Stimulated activated CD4-positive, alpha-beta T cell treated with anti-CD3 and anti-CD28 coated beads, Interleukin-12 subunit alpha, Interleukin-12 subunit beta, amount 100 ng/mL, for 48 hours (primary cell): ENCODE measurements around the gene PACSIN1.
"Not testable (repeated sequence)": the region's sequence is repeated elsewhere in the genome, so short reads cannot be mapped to it uniquely, and the experiment has no call there.

Experiments
- DNase-seq, 3 donors: peaks; one replicate each; pipeline ENCODE4 v3.0.0-alpha.2; 2020; ENCODE audit warnings: low read depth in 2 of 3, low spot score in 1 of 3

PACSIN1 gene

DNA sequence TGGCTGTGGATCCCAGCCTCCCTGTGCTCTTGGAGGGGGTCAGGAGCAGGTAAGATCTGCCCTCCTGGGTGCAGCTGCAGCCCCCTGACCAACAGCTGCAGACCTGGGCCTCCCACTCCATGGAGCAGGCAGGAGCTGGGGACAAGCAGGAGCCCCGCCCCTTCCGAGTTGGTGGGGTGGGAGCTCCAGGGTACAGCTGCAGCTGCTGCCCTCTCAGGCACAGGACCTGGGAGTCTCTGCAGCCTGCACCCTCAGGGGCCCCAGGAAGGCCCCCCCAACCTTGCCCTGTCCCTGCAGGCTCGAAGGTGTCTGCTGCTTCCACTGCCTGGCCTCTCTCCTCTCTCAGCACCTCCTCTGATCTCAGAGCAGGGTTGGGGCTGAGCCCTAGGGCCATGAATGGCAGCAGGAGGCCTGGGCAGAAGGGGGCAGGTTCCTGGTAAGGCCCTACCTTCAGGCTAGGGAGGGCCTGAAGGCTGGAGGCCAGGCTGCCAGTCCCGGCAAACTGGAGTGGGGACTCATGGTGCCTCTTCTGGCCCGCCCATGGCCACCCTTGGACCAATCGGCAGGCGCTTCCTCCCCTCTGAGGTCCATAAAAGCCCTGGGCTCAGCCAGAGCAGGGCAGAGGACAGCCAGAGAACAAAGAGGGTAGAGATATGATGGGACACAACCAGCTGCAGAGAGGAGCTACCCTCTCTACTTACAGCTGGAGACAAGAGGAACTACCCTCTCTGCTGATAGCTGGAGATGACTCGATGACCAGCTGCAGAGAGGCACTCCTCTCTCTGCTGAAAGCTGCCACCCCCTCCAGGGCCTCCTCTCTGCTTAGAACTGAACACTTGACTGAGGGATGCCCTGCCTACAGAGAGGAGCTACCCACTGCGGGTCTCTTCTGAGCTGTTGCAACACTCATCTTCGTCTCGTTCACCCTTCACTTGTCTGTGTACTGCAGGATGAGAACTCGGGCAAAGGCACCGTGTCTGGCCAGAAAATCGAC is 7.8 kb upstream of the PACSIN1 start:
- DNase-seq = no peak

DNA sequence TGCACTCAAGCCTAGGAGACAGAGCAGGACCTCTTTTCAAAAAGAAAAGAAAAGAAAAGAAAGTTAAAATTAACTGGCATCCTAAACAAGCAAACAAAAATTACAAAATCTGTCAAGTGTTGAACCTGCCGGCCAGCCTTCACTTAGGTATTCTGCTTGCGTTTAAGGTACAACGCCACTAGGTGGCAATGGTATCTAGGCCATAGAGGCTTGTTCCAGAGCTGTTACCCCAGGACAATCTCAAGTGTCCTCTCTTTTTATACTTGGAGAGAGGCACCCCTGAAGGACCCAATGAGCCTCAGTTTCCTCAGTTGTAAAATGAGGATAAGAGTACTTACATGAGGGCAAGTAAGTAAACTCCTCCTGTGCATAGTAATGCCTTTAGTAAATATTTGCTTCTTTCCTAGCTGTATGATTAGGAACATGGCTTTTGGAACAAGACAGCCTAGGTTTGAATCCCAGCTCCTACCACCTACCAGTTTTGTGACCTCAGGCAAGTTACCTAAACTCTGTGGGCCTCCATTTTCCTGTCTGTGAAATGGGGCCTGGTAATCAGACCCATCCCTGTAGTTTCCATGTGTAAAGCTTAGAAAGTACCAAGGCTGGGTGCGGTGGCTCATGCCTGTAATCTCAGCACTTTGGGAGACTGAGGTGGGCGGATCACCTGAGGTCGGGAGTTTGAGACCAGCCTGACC is 5.8 kb upstream of the PACSIN1 start:
- DNase-seq = peak; percentile 21 to 53 (median 24)

DNA sequence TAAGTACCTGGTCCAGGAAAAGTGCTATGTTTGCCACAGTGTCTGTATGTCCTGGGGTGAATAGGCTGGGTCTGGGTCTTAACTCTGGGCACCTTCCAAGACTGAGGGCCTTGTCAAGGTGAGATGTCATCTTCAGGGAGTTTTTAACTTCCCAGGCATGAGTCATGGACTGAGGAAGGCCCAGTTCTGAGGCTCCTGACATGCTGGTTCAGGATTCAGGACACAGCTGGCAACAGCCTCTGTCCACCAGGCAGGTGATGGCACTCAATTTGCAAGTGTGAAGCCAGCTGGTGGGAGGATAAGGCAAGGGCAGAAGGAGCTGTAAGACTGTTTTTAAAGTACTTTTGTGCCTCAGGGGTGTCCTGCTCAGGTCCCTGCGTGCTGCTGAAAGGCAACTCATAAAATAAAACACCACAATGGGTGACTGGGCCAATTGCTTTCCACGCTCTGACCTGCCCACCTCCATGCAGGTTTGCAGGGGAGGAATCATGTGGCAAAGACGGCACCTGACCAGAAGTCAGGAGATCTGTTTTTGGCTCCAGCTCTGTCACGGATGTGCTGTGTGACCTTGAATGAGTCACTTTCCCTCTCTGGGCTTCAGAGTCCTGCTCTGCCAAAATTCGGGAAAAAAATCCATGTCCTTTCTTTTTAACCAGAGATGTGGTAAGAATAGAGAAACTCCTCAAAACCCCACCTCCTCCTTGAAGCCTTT is 4.9 kb upstream of the PACSIN1 start:
- DNase-seq = no peak

GRCh38 chr6:34462010-34462409 is 3.9 kb upstream of the PACSIN1 start:
- no peak for DNase-seq

DNA sequence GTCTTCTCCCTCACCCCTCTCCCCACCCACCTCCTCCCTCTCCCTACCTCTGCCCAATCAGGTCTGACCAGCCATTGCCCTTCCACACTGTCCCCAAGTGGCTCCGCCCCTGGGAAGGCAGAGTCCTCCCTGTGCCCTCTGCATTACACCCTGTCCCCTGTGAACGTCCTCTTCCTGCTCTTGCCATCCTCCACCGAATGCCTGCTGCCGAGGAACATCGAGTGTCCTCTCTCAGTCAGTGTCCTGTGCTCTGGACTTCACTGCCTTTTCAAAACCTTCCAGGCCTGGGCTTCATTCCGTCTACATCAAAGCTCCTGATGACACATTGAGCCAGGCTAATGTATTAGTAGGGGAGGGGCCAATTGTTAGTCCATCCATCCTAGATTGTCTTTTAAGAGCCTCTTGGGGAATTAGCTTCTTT is 3.3 kb upstream of the PACSIN1 start:
- DNase-seq = no peak

DNA sequence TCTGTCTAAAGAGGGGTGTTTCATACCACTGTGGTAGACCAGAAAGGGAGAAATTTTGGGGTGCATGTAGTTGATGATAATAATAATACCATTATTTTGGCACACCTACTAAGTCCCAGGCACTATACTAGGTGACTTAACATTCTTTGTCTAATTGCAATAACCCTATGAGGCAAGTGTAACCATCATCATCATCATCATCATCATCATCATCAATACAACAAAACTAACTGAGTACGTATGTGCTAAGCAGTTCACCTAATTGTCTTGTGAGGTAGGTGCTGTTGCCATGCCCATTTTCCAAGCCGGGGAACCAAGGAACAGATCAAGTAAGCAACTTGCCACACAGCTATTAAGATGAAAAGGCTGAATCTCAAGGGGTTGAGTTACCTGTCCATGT is 2.6 kb upstream of the PACSIN1 start:
- no peak for DNase-seq

DNA sequence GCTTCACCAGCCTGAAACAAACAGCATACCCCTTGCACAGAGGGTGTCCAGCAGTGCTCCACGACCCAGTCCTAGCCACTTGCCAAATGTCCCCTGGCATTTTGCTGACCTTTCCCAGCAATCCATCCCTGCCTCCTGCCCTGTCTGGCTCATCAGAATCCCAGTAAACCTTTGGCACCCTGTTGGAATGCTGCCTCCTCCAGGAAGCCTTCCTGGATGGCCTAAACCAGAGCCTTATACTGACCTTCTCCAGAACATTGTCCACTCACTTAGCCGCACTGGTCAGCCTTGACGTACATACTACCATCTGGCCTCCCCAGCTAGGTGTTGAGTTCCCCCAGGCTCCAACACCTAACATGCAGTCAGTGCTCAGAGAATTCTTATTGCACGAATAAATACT is 2.0 kb upstream of the PACSIN1 start:
- no peak for DNase-seq

DNA sequence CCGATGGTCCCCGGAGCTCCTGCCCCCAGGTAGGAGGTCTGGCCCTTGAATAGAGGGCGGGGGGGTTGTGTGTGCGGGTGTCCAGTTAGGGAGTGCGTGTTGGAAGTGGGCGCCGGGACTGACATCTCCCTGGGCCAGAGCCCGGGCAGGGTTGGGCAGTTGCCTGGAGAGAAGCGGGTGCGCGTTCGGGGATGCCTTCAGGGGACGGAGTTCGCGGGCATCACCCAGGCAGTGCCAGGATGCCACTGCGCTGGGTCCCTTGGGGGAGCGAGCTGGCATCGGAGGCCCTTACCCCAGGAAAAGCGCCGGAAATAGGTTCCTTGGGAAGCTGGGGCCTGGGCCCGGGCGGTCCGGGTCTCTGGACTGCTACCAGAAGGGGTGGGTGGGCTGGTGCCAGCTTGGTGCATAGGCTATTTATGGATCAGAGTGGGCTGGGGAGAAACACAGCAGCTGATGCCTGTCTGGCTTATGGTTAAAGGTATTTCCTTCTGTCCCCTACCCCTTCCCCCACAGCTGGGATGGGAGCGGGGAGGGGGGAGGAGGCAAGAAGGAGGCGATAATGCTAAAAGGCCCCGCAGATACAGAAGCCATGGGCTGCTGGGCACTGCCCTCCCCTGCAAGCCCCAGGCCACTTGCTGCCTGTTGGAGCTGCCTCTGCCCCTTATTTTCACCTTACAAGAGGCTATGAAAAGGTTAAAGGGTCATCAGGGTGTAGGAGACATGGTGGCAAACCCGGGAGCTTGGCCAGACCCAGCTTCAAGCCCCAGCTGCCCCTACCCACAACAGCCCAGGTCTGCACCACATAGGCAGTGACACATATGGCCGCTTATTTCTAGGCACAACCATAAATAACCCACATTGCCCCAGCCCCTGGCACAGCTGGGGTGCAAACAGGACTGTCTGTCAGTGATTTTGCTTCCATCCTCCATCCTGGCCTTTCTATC is 638 bp downstream of the PACSIN1 start:
- no peak for DNase-seq

DNA sequence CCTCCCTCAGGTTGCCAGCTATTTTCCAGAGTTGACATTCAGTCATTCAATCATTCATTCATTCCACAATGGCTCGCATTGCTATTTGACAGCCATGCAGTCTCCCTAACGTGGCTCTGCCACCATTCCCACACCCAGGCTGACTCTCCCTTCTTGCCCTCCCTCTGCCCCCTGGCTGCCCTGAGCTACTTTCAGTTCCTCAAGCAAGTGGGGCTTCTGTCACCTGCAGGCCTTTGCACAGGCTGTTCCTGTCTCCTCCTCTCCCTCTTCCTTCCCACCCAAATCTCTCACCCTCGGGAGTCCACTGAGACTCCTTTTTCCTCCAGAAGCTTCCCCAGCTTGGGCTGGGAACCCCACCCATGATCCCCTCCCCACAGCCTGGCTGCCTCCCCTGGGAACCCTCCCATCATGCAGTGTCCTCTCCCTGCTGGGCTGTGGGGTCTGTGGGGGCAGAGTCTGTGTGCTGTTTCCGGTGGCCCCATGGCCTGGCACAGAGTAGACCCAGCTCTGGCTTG is 2.6 kb downstream of the PACSIN1 start:
- DNase-seq = no peak

DNA sequence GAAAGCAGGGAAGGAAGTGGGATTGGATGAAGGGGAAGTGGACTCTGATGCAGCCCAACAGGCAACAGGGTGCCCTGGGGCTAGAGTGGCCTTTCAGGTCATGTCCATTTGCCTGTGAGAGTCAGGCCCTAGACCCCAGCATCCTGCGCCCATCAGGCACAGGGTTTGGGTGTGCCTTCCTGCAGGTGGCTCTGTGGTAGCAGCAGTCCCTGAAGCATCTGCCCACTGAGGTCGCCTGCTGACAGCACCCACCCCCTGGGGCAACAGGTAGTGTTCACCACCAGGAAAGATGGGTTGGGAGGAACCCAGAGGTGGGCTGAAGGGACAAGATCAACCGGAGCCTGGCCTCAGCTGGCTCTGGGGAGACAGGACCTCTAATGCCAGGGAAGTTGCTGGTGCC is 3.6 kb downstream of the PACSIN1 start:
- no peak for DNase-seq

DNA sequence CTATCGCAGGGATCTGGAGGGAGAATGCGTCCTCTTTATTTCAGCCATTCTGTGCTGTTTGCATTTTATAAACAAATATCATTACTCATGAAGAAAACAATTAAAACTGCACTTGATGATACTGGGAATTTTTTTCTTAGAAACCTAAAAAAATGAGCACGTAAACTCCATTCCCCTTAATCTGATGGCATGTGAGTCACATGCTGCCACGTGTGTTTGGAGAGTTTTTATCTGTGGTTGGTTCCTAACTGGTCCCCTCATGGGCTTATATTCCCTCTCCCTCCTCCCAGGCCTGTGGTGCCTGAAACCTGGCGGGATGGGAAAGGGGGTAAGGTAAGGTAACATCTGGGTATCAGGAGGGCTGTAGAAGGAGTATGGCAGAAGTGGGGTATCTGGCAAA is 6.5 kb downstream of the PACSIN1 start:
- no peak for DNase-seq

GRCh38 chr6:34473967-34474366 is 8.1 kb downstream of the PACSIN1 start:
- no peak for DNase-seq

GRCh38 chr6:34474754-34475153 is 8.9 kb downstream of the PACSIN1 start:
- DNase-seq = no peak

DNA sequence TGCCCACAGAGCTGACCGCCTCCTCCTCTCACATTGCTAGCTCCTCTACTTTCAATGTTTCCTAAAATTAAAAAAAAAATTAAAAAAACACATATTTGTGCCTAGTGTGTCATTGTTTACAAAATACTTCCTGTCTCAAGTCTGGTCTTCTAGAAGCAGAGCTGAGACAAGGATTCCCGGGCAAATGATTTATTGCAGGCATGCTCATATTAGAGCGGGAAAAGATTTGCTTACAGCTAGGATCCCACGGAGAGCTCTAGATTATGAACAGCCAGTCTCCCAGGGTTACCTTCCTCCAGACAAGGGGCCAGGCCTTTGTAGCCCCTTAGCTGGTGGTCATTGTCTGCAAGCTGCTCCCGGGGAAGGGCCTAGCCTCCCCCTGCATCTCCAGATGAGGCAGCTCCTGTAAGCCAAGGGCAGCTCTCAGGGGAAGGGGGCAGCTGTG is 9.4 kb downstream of the PACSIN1 start:
- no peak for DNase-seq

DNA sequence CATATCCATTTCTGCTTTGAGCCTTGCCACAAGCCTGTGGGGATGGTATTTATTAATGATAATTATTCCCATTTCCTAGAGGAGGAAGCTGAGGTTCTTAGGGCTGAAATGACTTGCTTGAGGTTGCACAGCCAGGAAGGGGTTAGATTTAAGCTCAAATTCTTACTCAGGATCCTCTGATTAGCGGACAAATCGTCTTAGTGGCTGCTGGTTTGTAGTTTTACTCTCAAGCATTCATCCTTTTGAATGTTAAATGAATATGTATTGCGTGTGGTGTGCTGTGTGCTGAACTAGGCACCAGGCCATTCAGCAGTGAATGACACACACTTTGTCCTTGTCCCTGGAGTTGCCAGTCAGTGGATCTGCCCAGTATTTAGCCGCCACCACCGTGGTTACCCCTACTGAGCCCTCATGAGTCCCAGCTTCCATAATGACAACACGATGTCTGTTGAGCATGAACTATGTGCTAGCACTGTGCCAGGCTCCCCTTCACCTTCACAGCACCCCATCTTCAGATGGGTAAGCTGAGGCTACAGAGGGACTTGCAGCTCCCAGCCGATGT is 10.0 kb downstream of the PACSIN1 start:
- no peak for DNase-seq

- DNase-seq = no peak
Measured at GRCh38 chr6:34476447-34476846, 10.6 kb downstream of the PACSIN1 start.

- no peak for DNase-seq
Measured at GRCh38 chr6:34476921-34477320, 11.0 kb downstream of the PACSIN1 start.

DNA sequence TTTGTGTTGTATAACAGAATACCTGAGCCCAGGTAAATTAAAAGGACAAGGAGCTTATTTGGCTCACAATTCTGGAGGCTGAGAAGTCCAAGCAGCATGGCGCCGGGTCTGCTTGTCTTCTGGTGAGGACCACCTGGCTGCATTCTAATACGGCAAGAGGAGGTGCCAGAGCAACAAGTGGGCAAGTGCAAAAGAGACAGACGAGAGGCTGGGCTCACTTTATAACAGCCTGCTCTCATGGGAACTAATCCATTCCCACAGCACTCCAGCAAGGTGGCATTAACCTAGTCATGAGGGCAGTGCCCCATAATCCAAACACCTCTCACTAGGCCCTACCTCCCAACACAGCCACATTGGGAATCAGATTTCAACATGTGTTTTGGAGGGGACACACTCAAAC is 12.9 kb downstream of the PACSIN1 start:
- no peak for DNase-seq

DNA sequence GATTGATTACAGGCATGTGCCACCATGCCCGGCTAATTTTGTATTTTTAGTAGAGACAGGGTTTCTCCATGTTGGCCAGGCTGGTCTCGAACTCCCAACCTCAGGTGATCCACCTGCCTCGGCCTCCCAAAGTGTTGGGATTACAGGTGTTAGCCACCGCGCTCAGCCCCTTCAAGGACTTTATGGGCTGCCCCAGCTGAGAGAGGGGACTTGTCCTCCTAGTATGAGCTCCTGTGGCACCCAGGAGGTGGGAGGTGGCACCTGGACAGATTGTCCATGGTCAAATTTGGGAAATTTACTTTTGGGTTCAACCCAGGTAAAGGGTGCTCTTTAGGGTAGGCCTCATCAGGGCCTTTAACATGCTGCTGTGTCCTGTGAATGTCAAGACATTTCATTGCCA is 17.9 kb downstream of the PACSIN1 start:
- DNase-seq = not testable (repeated sequence)

GRCh38 chr6:34484391-34484790 is 18.5 kb downstream of the PACSIN1 start:
- DNase-seq = no peak
